Subcutaneous adipose tissue (tissue), 4 donors: Measurements from ENCODE around the gene BRSK1. TPM values are rescaled to one million over a fixed set of nuclear protein-coding genes. Genes with fewer than 3 reads are reported as not detected.

Experiments used
- CTCF ChIP-seq: fragments of 450-650 bp; IDR thresholded peaks from one replicate; pipeline ENCODE4 v1.5.1; 2016; ENCODE audit warnings: low read depth, mild to moderate bottlenecking, control low read depth, antibody characterized with exemption, moderate library complexity
- total RNA-seq, 4 donors: library from RNA; depleted of rRNA; stranded (reverse); fragments of >200 nt; gene quantifications; one replicate each; pipeline ENCODE4 v1.1.0, GENCODE V29; 2016

The BRSK1 gene
- total RNA-seq, 4 donors from 2014 or later = 0.38 to 1.1 TPM; not detected in 2

- TF ChIP-seq CTCF = no peak
Observed at GRCh38 chr19:55270172-55270942, 13.4 kb upstream of the BRSK1 start.

DNA sequence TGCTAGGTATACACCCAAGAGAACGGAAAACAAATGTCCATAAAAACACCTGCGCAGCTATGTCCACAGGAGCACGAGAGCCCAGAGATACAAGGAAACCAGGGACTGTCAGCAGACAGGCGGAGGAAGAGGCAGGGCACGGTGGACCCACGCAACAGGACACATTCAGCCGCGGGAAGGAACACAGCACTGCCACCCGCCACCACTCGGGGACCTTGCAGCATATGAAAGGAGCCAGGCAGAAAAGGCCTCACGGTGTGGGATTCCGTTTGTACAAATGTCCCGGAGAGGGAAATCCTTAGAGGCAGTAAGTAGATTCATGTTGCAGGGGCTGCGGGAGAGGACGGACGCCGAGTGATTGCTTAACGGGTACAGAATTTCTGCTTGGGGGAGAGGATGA lies 11.7 kb upstream of the BRSK1 start:
- no peak for TF ChIP-seq CTCF

- no peak for TF ChIP-seq CTCF
Observed at GRCh38 chr19:55273978-55274707, 9.7 kb upstream of the BRSK1 start.

DNA sequence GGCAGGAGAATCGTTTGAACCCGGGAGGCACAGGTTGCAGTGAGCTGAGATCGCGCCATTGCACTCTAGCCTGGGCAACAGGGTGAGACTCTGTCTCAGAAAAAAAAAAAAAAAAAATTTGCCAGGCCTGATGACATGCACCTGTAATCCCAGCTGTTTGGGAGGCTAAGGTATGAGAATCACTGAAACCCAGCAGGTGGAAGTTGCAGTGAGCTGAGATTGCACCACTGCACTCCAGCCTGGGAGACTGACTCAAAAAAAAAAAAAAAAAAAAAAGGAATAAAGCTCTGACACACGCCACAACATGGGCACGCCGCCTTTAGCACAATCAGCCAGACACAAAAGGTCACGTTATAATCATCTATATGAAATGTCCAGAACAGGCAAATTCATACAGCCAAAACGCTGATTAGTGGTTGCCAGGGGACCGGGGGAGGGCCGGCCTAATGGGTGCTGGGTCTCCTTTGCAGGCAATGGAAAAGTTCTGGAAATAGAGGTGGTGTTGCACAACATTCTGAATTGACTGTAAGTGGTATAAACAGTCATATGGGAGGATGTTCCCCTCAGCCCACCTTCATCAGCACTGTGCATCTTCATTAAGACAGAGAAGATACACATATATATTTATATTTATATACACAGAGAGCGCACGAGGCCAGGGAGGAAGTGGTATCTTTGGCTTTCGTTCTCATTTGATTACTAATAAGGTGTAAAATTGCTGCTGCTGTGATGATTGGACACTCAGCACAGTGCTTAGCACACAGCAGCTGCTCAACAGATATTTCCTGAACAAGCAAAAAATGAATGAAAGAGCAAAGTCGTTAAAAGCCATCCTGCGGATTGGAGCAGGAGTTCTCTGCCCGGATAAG lies 7.7 kb upstream of the BRSK1 start:
- no peak for TF ChIP-seq CTCF

DNA sequence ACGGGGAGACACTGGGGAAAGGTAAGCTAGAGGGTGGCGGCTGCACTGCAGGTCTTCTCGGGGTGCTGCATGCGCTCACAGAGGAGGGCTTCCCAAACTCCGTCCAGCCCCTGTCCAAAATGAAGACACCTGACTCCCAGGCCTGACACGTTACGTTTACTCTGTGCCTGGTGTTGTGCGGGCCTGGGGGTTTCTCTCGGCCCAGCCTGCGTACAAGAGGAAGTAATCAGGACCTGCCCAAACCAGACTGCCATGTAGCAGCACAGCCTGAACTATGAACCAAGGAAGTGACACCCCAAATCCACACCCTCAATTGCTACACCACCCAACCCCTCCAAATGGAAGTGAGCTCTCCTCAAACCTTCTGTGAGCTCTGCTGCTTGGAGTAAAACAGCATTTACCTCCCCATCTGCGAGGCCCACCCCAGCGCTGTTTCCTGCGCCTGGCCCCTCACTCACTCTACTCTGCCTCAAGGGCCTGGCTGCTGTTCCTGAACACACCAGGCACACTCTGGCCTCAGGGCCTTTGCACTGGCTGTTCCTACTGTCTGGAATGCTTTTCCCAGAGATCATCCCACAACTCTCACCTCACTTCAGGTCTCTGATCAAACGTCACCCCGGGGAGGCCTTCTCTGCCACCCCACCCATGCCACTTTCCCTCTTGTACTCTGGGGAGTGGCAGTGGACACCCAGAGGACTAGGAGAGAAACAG lies 6.9 kb upstream of the BRSK1 start:
- TF ChIP-seq CTCF = no peak

GRCh38 chr19:55277494-55277893 lies 6.3 kb upstream of the BRSK1 start:
- no peak for TF ChIP-seq CTCF
